ENCODE data around the gene SLITRK3.

GRCh38 chr3:165181556-165181955 lies 14.6 kb downstream of the SLITRK3 start:
- TF ChIP-seq, protein P1, sequence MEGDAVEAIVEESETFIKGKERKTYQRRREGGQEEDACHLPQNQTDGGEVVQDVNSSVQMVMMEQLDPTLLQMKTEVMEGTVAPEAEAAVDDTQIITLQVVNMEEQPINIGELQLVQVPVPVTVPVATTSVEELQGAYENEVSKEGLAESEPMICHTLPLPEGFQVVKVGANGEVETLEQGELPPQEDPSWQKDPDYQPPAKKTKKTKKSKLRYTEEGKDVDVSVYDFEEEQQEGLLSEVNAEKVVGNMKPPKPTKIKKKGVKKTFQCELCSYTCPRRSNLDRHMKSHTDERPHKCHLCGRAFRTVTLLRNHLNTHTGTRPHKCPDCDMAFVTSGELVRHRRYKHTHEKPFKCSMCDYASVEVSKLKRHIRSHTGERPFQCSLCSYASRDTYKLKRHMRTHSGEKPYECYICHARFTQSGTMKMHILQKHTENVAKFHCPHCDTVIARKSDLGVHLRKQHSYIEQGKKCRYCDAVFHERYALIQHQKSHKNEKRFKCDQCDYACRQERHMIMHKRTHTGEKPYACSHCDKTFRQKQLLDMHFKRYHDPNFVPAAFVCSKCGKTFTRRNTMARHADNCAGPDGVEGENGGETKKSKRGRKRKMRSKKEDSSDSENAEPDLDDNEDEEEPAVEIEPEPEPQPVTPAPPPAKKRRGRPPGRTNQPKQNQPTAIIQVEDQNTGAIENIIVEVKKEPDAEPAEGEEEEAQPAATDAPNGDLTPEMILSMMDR (IDR thresholded peaks at IDR 0.05; ENCODE audit: borderline replicate concordance, extremely low read depth, low read length, poor library complexity, severe bottlenecking): no peak
- no peak for TF ChIP-seq EZH2 (IDR thresholded peaks at IDR 0.05; ENCODE audit: borderline replicate concordance, low read depth, low read length, severe bottlenecking)
